GM13977 (cell line): Measurements from ENCODE around the gene TEX2.
"Not testable (repeated sequence)": the region's sequence is repeated elsewhere in the genome, so short reads cannot be mapped to it uniquely, and the experiment has no call there.

Experiments
- DNase-seq: peaks from one replicate; pipeline ENCODE4 v3.0.0; 2012; ENCODE audit warnings: low spot score
- in situ Hi-C: fragments of 300-500 bp; cut with MboI; formaldehyde crosslinking; loops from one replicate; pipeline ENCODE4 v1.12.0; 2022; ENCODE audit warnings: low sequenced_read_pairs, low pct_unique_long_range_greater_than_20kb, mixed read lengths, inconsistent platforms; ENCODE audit not compliant: unreplicated experiment
- TF ChIP-seq, protein P1 (sequence below): IDR thresholded peaks from 2 replicates; pipeline ENCODE4 v1.5.1; 2012; ENCODE audit warnings: mild to moderate bottlenecking, control low read depth; ENCODE audit not compliant: insufficient read depth; ENCODE audit errors: extremely low read depth, missing control alignments

TEX2 gene

DNA sequence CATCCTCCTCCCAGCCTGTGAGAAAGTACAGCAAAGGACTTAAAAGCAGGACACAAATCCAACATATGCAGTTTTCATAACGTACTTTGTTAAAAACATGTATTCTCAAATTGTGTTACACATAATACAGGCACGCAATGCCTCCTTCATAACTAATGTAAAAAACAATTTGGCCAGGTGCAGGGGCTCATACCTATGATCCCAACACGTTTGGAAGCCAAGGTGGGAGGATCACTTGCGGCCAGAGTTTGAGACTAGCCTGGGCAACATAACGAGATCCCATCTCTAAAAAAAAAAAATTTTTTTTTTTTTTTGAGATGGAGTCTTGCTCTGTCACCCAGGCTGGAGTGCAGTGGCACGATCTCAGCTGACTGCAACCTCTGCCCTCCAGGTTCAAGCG lies 20.4 kb downstream of the TEX2 start:
- in situ Hi-C loops = no loop called here
- TF ChIP-seq, protein P1, sequence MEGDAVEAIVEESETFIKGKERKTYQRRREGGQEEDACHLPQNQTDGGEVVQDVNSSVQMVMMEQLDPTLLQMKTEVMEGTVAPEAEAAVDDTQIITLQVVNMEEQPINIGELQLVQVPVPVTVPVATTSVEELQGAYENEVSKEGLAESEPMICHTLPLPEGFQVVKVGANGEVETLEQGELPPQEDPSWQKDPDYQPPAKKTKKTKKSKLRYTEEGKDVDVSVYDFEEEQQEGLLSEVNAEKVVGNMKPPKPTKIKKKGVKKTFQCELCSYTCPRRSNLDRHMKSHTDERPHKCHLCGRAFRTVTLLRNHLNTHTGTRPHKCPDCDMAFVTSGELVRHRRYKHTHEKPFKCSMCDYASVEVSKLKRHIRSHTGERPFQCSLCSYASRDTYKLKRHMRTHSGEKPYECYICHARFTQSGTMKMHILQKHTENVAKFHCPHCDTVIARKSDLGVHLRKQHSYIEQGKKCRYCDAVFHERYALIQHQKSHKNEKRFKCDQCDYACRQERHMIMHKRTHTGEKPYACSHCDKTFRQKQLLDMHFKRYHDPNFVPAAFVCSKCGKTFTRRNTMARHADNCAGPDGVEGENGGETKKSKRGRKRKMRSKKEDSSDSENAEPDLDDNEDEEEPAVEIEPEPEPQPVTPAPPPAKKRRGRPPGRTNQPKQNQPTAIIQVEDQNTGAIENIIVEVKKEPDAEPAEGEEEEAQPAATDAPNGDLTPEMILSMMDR = no peak
- DNase-seq = no peak

DNA sequence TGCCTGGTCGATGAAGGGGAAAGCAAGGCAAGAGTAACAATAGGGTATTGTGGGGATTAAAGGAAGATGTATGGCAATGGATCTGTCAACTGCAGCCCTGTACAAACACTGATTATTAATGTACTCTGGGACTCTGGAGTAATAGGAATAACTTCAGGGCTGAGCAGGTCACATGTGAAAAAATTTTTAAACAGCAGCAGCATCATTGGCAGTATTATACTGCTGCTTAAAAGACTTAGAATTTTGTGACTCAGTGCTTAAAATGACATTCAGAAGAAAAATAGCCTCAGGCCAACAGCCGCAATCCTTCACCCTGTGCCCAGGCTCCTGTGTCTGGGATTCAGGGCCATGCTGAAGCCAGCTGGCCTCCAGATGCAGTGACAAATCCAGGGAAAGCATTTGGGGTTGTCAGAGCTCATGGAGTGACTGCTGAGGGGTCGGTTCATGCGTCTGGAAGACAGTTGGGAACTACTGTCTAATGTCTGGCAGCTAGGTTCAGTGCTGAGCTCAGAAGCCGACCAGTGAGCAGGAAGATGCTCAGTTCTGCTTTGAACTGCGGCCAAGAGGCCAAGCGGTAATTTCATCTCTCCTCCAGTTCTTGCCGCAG lies 22.2 kb downstream of the TEX2 start:
- no peak for DNase-seq
- TF ChIP-seq, protein P1 = no peak
- in situ Hi-C loops = no loop called here

DNA sequence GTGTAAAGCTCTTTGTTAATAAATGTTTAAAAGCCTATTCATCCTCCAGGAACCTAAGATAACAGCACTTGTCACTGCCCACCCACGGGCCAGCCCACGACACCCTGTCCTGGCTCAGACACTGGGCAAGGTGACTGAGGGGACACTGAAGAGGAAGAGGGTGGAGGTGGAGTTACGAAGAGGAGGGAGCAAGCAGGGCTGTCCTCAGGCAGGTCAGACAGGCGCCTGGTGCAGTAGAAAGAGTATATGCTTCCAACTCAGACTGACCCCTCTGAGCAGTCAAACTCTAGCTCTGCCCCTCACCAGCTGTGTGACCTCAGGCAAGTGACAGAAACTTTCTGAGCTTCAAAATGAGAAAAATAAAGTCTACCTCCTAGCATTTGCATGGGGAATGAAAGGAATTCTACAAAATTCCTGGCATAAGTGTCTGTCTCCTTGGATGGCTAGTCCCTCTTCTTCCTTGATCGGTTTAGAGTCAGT lies 22.8 kb downstream of the TEX2 start:
- no peak for DNase-seq
- in situ Hi-C loops = no loop called here
- TF ChIP-seq, protein P1 = no peak

DNA sequence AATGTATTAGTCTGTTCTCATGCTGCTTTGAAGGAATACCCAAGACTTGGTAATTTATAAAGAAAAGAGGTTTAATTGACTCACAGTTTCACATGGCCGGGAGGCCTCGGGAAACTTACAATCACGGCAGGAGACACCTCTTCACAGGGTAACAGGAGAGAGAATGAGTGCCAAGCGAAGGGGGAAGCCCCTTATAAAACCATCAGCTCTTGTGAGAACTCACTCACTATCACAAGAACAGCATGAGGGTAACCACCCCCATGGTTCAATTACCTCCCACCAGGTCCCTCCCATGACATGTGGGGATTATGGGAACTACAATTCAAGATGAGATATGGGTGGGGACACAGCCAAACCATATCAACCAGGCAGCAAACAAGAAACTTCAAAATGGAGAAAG lies 24.6 kb downstream of the TEX2 start:
- in situ Hi-C loops, DNase-seq: not testable (repeated sequence)

DNA sequence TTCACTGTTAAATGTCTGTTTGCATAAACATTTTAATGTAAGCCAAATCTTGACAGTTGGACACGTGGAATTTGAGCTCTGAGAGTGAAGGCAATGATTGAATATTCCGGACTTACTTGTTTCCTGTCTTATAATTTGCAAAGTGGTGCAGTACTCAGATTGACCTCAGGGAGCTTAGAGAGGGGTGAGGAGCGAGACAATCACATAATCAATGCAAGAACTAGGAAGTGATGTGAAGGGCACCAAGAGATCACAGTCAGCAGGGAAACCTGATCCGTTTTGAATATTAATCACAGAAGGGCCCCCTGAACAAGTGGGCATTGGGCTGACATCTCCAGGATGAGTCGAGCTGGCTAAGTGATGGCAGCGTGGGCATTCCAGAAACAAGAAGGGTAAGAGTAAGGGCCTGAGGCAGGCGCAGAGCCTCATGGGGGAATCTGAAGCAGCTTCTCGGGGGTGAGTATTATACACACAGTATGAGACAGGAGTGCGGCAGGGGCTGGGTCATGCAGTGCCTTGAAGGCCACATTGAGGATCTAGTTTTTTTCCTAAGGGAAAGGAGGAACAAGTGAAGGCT lies 26.1 kb downstream of the TEX2 start:
- TF ChIP-seq, protein P1 = no peak
- in situ Hi-C loops = no loop called here
- no peak for DNase-seq

DNA sequence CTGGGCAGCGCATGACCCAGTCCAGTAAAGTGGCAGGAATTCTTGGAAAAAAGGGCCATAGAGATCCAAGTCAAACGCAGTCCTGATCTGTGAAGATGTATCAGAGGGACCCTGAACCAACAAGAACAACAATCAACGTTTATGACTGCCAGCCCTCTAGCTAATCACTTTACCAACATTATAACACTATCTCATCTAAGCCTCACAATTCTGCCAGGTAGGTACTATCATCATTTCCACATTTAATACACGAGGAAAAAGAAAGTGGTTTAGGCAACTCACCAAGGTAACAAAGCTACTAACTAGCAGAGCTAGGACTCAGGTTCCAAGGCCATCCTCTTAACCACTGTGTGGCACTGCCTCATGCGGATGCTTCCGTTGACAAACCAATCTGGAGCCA lies 28.1 kb downstream of the TEX2 start:
- TF ChIP-seq, protein P1 = no peak
- in situ Hi-C loops = no loop called here
- no peak for DNase-seq

DNA sequence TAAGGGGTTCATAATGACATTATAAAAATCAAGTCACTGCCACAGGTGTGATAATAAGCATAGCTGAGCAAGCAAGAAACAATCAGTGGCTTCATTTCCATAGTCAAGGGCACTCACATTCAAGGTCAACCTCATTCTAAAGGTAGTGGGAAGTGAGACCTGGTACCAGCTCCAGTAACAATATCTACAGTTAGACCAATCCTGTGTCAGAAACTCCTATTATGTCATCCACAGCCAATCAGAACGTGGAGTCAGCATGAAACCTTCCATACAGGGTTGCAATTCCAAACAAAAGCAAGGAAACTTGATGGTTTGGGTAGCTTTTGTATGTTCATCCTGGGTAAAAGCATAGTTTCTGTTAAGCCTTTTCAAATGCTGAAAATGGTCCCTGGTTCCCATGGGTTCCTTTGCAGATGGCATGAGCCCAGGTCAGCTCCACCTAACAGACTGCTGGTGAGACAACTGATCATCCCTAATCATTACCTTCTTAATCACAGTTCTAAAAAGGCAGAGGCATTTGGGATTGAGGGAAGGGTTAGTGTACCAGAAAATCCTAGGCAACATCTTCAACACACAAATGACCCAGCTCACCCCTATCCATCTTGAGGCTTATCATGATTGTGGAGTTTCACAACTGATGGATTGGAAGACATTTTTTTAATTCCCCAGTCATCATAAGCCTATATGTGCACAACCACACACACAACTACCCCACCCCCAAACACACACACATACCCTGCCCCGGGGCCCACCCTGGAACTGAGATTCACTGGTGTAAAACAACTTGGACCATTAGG lies 30.4 kb downstream of the TEX2 start:
- TF ChIP-seq, protein P1 = no peak
- no peak for DNase-seq
- in situ Hi-C loops = no loop called here
